HG03025 (cell line): ENCODE measurements around the gene ATPAF1.
"Not testable (repeated sequence)": the region's sequence is repeated elsewhere in the genome, so short reads cannot be mapped to it uniquely, and the experiment has no call there.

ENCODE experiments used
- ATAC-seq: cut with Tn5 transposase; IDR thresholded peaks from one replicate; pipeline ENCODE4 v1.9.1; 2021; ENCODE audit warnings: mild to moderate bottlenecking, moderate library complexity; ENCODE audit not compliant: unreplicated experiment, low FRiP score

The ATPAF1 gene

GRCh38 chr1:46667782-46668760, at the start of gene ATPAF1:
TSS of gene ATPAF1 (minus strand) at chr1:46668364. CDS start at chr1:46668322, 42 bp downstream.
- peak; percentile 64 for ATAC-seq

GRCh38 chr1:46717654-46718053, 49.5 kb upstream of the ATPAF1 start:
- ATAC-seq, result no peak

- no peak for ATAC-seq
These were observed 46.8 kb upstream of the ATPAF1 start for GRCh38 chr1:46714976-46715375.

- ATAC-seq, result no peak
These were observed 40.0 kb upstream of the ATPAF1 start for GRCh38 chr1:46708121-46708520.

GRCh38 chr1:46705408-46705807, 37.2 kb upstream of the ATPAF1 start:
- ATAC-seq, result no peak

- no peak for ATAC-seq
These were observed 35.9 kb upstream of the ATPAF1 start for GRCh38 chr1:46703927-46704641.

- ATAC-seq, result no peak
These were observed 31.5 kb upstream of the ATPAF1 start for GRCh38 chr1:46699666-46700065.

- no peak for ATAC-seq
These were observed 28.9 kb upstream of the ATPAF1 start for GRCh38 chr1:46697053-46697452.

GRCh38 chr1:46694676-46695075, 26.5 kb upstream of the ATPAF1 start:
- not testable (repeated sequence) for ATAC-seq

GRCh38 chr1:46692811-46693770, 24.9 kb upstream of the ATPAF1 start:
- no peak for ATAC-seq

- ATAC-seq, result no peak
These were observed 24.0 kb upstream of the ATPAF1 start for GRCh38 chr1:46691997-46692790.

GRCh38 chr1:46690931-46691421, 22.8 kb upstream of the ATPAF1 start:
- no peak for ATAC-seq

GRCh38 chr1:46689897-46690296, 21.7 kb upstream of the ATPAF1 start:
- ATAC-seq, result no peak

GRCh38 chr1:46689356-46689755, 21.2 kb upstream of the ATPAF1 start:
- no peak for ATAC-seq

GRCh38 chr1:46687921-46688509, 19.9 kb upstream of the ATPAF1 start:
- no peak for ATAC-seq

GRCh38 chr1:46687093-46687659, 19.0 kb upstream of the ATPAF1 start:
- no peak for ATAC-seq

GRCh38 chr1:46686255-46686654, 18.1 kb upstream of the ATPAF1 start:
- no peak for ATAC-seq

GRCh38 chr1:46684670-46685069, 16.5 kb upstream of the ATPAF1 start:
- ATAC-seq, result no peak

- ATAC-seq, result no peak
These were observed 13.9 kb upstream of the ATPAF1 start for GRCh38 chr1:46682064-46682463.
